ENCODE data around the gene PRR23A.

DNA sequence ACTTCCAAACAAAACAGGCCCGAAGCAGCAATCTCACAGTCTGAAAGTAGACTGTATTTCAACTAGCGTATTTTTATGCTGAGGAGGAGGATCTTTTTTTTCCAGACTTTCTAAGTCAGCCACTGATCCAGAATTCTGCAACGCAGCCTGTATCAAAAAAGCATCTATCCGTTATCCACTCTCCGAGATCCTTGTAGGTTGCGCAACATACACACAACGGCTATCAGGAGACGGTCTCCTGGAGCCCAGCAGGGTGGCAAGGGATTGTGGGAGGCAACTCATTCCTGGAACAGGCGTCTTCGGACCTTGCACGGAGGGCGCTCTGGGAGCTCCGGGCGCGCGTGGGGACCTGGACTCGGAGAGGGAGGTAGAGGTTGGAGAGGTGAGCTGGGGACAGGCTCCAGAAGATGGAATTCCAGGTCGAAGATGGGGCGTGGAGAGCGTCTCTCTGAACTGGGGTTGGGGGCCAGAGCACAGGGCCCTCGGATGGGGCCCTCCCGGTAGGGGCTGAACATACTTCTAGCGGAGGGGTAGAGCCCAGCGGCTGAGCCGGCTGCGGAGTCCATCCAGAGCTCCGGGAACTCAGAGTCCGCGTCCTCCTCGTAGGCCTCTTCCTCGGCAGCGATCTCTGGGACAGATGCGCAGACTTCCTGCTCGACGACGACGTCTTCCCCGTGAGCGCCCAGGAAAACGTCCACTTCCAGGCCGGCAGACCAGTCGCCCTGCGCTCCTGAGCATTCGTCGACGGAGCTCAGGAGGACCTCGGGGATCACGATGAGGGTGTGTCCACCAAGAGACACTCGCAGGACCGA, 37.7 kb upstream of the PRR23A start:
- no peak for TF ChIP-seq CTCF (IDR thresholded peaks at IDR 0.05)
- no peak for TF ChIP-seq POLR2A (IDR thresholded peaks at IDR 0.05)
- no peak for TF ChIP-seq POLR2AphosphoS5 (IDR thresholded peaks at IDR 0.05)
- TF ChIP-seq EP300 (IDR thresholded peaks at IDR 0.05) = no peak
